CD8-positive, alpha-beta memory T cell (primary cell): ENCODE data around the gene LIM2. TPM values are rescaled to one million over a fixed set of nuclear protein-coding genes. Genes with fewer than 3 reads are reported as not detected.

Source experiments
- CTCF ChIA-PET: fragments of 350-600 bp; sonication (Branson Sonifier 250); formaldehyde crosslinking; loops from one replicate; lab custom pipeline; 2021; ENCODE audit warnings: antibody characterized with exemption; lab: Charles Lee
- POLR2A ChIA-PET: fragments of 350-600 bp; sonication (Branson Sonifier 250); formaldehyde crosslinking; loops from one replicate; lab custom pipeline; 2021; ENCODE audit warnings: antibody characterized with exemption; lab: Charles Lee
- DNase-seq, 5 donors: peaks; one replicate each; pipeline versions ENCODE4 v3.0.0 to v3.0.0-alpha.2; 2020 to 2022; ENCODE audit warnings: mixed read lengths in 1 of 5
- H3K27ac ChIP-seq: one replicate; pipeline ENCODE4 v1.7.0; 2013; ENCODE audit warnings: low read depth, mild to moderate bottlenecking, low read length, moderate library complexity
- H3K27me3 ChIP-seq: 2 replicates; pipeline ENCODE4 v1.7.0; 2013; ENCODE audit warnings: low read length, mild to moderate bottlenecking; ENCODE audit not compliant: insufficient read depth, poor library complexity, severe bottlenecking
- H3K36me3 ChIP-seq: 2 replicates; pipeline ENCODE4 v1.7.0; 2013; ENCODE audit warnings: mild to moderate bottlenecking, low read length, moderate library complexity; ENCODE audit not compliant: insufficient read depth
- H3K4me1 ChIP-seq: 2 replicates; pipeline ENCODE4 v1.7.0; 2013; ENCODE audit warnings: mild to moderate bottlenecking, low read length, moderate library complexity; ENCODE audit not compliant: insufficient read depth
- H3K4me3 ChIP-seq: 2 replicates; pipeline ENCODE4 v1.7.0; 2013; ENCODE audit warnings: mild to moderate bottlenecking, low read length
- H3K9me3 ChIP-seq: 2 replicates; pipeline ENCODE4 v1.7.0; 2013; ENCODE audit warnings: mild to moderate bottlenecking, low read length
- H3K27ac Mint-ChIP-seq, 8 donors: one replicate each; pipeline ENCODE4 v1.8.0; 2020 to 2021; ENCODE audit warnings: mixed read lengths in 8 of 8, mild to moderate bottlenecking in 6 of 8, inconsistent platforms in 3 of 8, moderate library complexity in 3 of 8
- H3K27me3 Mint-ChIP-seq, 2 donors: one replicate each; pipeline ENCODE4 v1.8.0; 2020 to 2021; ENCODE audit warnings: mixed read lengths in 2 of 2, mild to moderate bottlenecking in 1 of 2, moderate library complexity in 1 of 2
- H3K36me3 Mint-ChIP-seq, 3 donors: one replicate each; pipeline ENCODE4 v1.8.0; 2020 to 2021; ENCODE audit warnings: mixed read lengths in 3 of 3, inconsistent platforms in 1 of 3, mild to moderate bottlenecking in 1 of 3
- H3K4me1 Mint-ChIP-seq, 3 donors: one replicate each; pipeline ENCODE4 v1.8.0; 2020 to 2021; ENCODE audit warnings: mixed read lengths in 3 of 3, inconsistent platforms in 1 of 3, mild to moderate bottlenecking in 1 of 3
- H3K4me3 Mint-ChIP-seq, 7 donors: one replicate each; pipeline ENCODE4 v1.8.0; 2020 to 2021; ENCODE audit warnings: mixed read lengths in 7 of 7, mild to moderate bottlenecking in 6 of 7, moderate library complexity in 4 of 7, inconsistent platforms in 2 of 7
- H3K9me3 Mint-ChIP-seq, 5 donors: one replicate each; pipeline ENCODE4 v1.8.0; 2020 to 2022; ENCODE audit warnings: mixed read lengths in 5 of 5, mild to moderate bottlenecking in 3 of 5, moderate library complexity in 2 of 5, inconsistent platforms in 1 of 5
- polyA plus RNA-seq: library from polyadenylated mRNA; unstranded; fragments of 300-500 nt; fragmentation: Illumina TruSeq; gene quantifications from one replicate; pipeline ENCODE4 v1.2.3, GENCODE V29; 2021
- total RNA-seq, 2 experiments: library from RNA; stranded (reverse); gene quantifications; one replicate each; pipeline ENCODE4 v1.2.3, GENCODE V29; 2021

LIM2 gene
- total and polyA plus RNA-seq, 3 experiments from 2014 or later: 0.38 to 0.93 (median 0.66) TPM

- Histone ChIP-seq H3K4me1 (peaks cover 29% of the 10 kb centered on the region), H3K36me3 (no peaks in the 10 kb centered on the region), H3K27me3 (no peaks in the 10 kb centered on the region), H3K27ac (no peak overlapping the region), H3K9me3 (no peaks in the 10 kb centered on the region), H3K4me3 (no peak overlapping the region)
- Mint-ChIP-seq H3K4me1 (peaks cover 44 to 79% (median 54%) of the 10 kb centered on the region in 3 donors), H3K9me3 (no peaks in the 10 kb centered on the region), H3K27me3 (peaks cover 0 to 7% of the 10 kb centered on the region in 2 donors), H3K4me3 (peak overlapping the region; percentile 12 to 85 (median 58)), H3K36me3 (peaks cover 0 to 17% (median 0%) of the 10 kb centered on the region in 3 donors), H3K27ac (peak overlapping the region in 7 of 8 donors; percentile 17 to 80 (median 66))
- no peak for DNase-seq
- ChIA-PET CTCF (no interaction called here), POLR2A (no interaction called here)
Observed at GRCh38 chr19:51364200-51365106, 23.3 kb downstream of the LIM2 start.

GRCh38 chr19:51361239-51361638 lies 26.5 kb downstream of the LIM2 start:
- peaks cover 29 to 56% (median 45%) of the 10 kb centered on the region in 3 donors for H3K4me1 Mint-ChIP-seq
- H3K9me3 ChIP-seq: no peaks in the 10 kb centered on the region

GRCh38 chr19:51359294-51359693 lies 28.5 kb downstream of the LIM2 start:
- H3K4me3 ChIP-seq: no peak overlapping the region
- H3K36me3 ChIP-seq: no peaks in the 10 kb centered on the region
- no peaks in the 10 kb centered on the region for H3K9me3 Mint-ChIP-seq
- ChIA-PET POLR2A (no interaction called here), CTCF (interaction anchor here (1.1 to 1.3 kb wide), 4 partner anchors 8 to 58 kb away, joined by 3 to 5 read pairs (median 4); partner anchors contain the start of gene SIGLEC10)
- peaks cover 0 to 4% of the 10 kb centered on the region in 2 donors for H3K27me3 Mint-ChIP-seq
- no peaks in the 10 kb centered on the region for H3K9me3 ChIP-seq
- peaks cover 0 to 9% (median 0%) of the 10 kb centered on the region in 3 donors for H3K36me3 Mint-ChIP-seq
- no peaks in the 10 kb centered on the region for H3K27me3 ChIP-seq
- H3K4me3 Mint-ChIP-seq: no peak overlapping the region
- H3K27ac Mint-ChIP-seq: peak overlapping the region in 1 of 8 donors; percentile 61
- H3K4me1 ChIP-seq: peaks cover 19% of the 10 kb centered on the region
- DNase-seq: no peak
- H3K27ac ChIP-seq: no peak overlapping the region
- peaks cover 25 to 54% (median 45%) of the 10 kb centered on the region in 3 donors for H3K4me1 Mint-ChIP-seq

More at GRCh38 chr19:51361239-51361638, 26.5 kb downstream of the LIM2 start:
- no peak overlapping the region for H3K4me3 ChIP-seq
- Mint-ChIP-seq H3K9me3 (no peaks in the 10 kb centered on the region), H3K27me3 (peaks cover 0 to 5% of the 10 kb centered on the region in 2 donors), H3K36me3 (peaks cover 0 to 9% (median 0%) of the 10 kb centered on the region in 3 donors), H3K4me3 (peak overlapping the region in 2 of 7 donors; percentile 26 to 36), H3K27ac (no peak overlapping the region)
- no peaks in the 10 kb centered on the region for H3K27me3 ChIP-seq
- no peaks in the 10 kb centered on the region for H3K36me3 ChIP-seq
- no peak overlapping the region for H3K27ac ChIP-seq
- ChIA-PET CTCF (interaction anchor here (0.7 kb wide), 1 partner anchor 1225 kb away, joined by 3 read pairs; no protein-coding TSS in a partner anchor), POLR2A (no interaction called here)
- DNase-seq: peak in 1 of 5 donors; percentile 39
- peaks cover 23% of the 10 kb centered on the region for H3K4me1 ChIP-seq

- H3K36me3 Mint-ChIP-seq: peaks cover 0 to 11% (median 0%) of the 10 kb centered on the region in 3 donors
- peaks cover 17% of the 10 kb centered on the region for H3K4me1 ChIP-seq
- no peaks in the 10 kb centered on the region for H3K36me3 ChIP-seq
- H3K4me3 Mint-ChIP-seq: no peak overlapping the region
- no peak overlapping the region for H3K27ac ChIP-seq
- no peaks in the 10 kb centered on the region for H3K27me3 ChIP-seq
- peaks cover 0 to 1% of the 10 kb centered on the region in 2 donors for H3K27me3 Mint-ChIP-seq
- peaks cover 14 to 43% (median 33%) of the 10 kb centered on the region in 3 donors for H3K4me1 Mint-ChIP-seq
- H3K4me3 ChIP-seq: no peak overlapping the region
- H3K9me3 Mint-ChIP-seq: no peaks in the 10 kb centered on the region
- no peaks in the 10 kb centered on the region for H3K9me3 ChIP-seq
- ChIA-PET POLR2A (interaction anchor here (0.6 to 0.7 kb wide), 2 partner anchors 10 to 25 kb away, joined by 4 to 5 read pairs; no protein-coding TSS in a partner anchor), CTCF (no interaction called here)
- DNase-seq: no peak
- peak overlapping the region in 2 of 8 donors; percentile 48 to 56 for H3K27ac Mint-ChIP-seq
Observed at GRCh38 chr19:51357952-51358351, 29.8 kb downstream of the LIM2 start.

- H3K9me3 Mint-ChIP-seq: no peaks in the 10 kb centered on the region
- peaks cover 0 to 1% of the 10 kb centered on the region in 2 donors for H3K27me3 Mint-ChIP-seq
- Histone ChIP-seq H3K27me3 (no peaks in the 10 kb centered on the region), H3K4me1 (peaks cover 13% of the 10 kb centered on the region), H3K9me3 (no peaks in the 10 kb centered on the region), H3K27ac (no peak overlapping the region), H3K36me3 (peaks cover 3% of the 10 kb centered on the region), H3K4me3 (no peak overlapping the region)
- ChIA-PET POLR2A (no interaction called here), CTCF (no interaction called here)
- peaks cover 3 to 23% (median 8%) of the 10 kb centered on the region in 3 donors for H3K36me3 Mint-ChIP-seq
- DNase-seq: no peak
- H3K4me1 Mint-ChIP-seq: peaks cover 8 to 31% (median 21%) of the 10 kb centered on the region in 3 donors
- peak overlapping the region in 1 of 8 donors; percentile 35 for H3K27ac Mint-ChIP-seq
- H3K4me3 Mint-ChIP-seq: no peak overlapping the region
Observed at GRCh38 chr19:51356159-51356801, 31.5 kb downstream of the LIM2 start.

- H3K4me3 Mint-ChIP-seq: peak overlapping the region in 3 of 7 donors; percentile 15 to 64 (median 25)
- POLR2A ChIA-PET: no interaction called here
Observed at GRCh38 chr19:51354742-51355148, 33.0 kb downstream of the LIM2 start.

GRCh38 chr19:51354103-51354741 lies 33.6 kb downstream of the LIM2 start:
- POLR2A ChIA-PET: no interaction called here

More at GRCh38 chr19:51354742-51355148, 33.0 kb downstream of the LIM2 start:
- H3K9me3 ChIP-seq: no peaks in the 10 kb centered on the region
- H3K27ac ChIP-seq: no peak overlapping the region
- no peak overlapping the region for H3K4me3 ChIP-seq
- peaks cover 13% of the 10 kb centered on the region for H3K4me1 ChIP-seq
- CTCF ChIA-PET: interaction anchor here (1.1 to 1.5 kb wide), 2 partner anchors 15 to 41 kb away, joined by 3 to 4 read pairs; no protein-coding TSS in a partner anchor
- no peaks in the 10 kb centered on the region for H3K9me3 Mint-ChIP-seq
- H3K27me3 ChIP-seq: no peaks in the 10 kb centered on the region
- peak overlapping the region in 6 of 8 donors; percentile 38 to 90 (median 66) for H3K27ac Mint-ChIP-seq
- peak in 3 of 5 donors; percentile 13 to 75 (median 38) for DNase-seq
- H3K36me3 ChIP-seq: peaks cover 9% of the 10 kb centered on the region
- H3K27me3 Mint-ChIP-seq: peaks cover 0 to 1% of the 10 kb centered on the region in 2 donors
- H3K4me1 Mint-ChIP-seq: peaks cover 8 to 24% (median 21%) of the 10 kb centered on the region in 3 donors
- peaks cover 3 to 37% (median 8%) of the 10 kb centered on the region in 3 donors for H3K36me3 Mint-ChIP-seq

More at GRCh38 chr19:51354103-51354741, 33.6 kb downstream of the LIM2 start:
- Mint-ChIP-seq H3K9me3 (no peaks in the 10 kb centered on the region), H3K27me3 (peaks cover 0 to 1% of the 10 kb centered on the region in 2 donors), H3K4me3 (no peak overlapping the region), H3K27ac (peak overlapping the region in 4 of 8 donors; percentile 17 to 90 (median 44)), H3K4me1 (peaks cover 8 to 21% (median 20%) of the 10 kb centered on the region in 3 donors), H3K36me3 (peaks cover 3 to 35% (median 8%) of the 10 kb centered on the region in 3 donors)
- peaks cover 13% of the 10 kb centered on the region for H3K4me1 ChIP-seq
- peak in 1 of 5 donors; percentile 30 for DNase-seq
- H3K9me3 ChIP-seq: no peaks in the 10 kb centered on the region
- H3K27ac ChIP-seq: no peak overlapping the region
- peaks cover 9% of the 10 kb centered on the region for H3K36me3 ChIP-seq
- CTCF ChIA-PET: interaction anchor here (1.1 to 1.5 kb wide), 2 partner anchors 15 to 42 kb away, joined by 3 to 4 read pairs; no protein-coding TSS in a partner anchor
- H3K27me3 ChIP-seq: no peaks in the 10 kb centered on the region
- H3K4me3 ChIP-seq: no peak overlapping the region
